Measurements from ENCODE around the gene TRMT10C.
"Not testable (repeated sequence)": the region's sequence is repeated elsewhere in the genome, so short reads cannot be mapped to it uniquely, and the experiment has no call there.

The TRMT10C gene

GRCh38 chr3:101561630-101562328, at the start of gene TRMT10C:
Gene TRMT10C (plus strand): TSS chr3:101561868. CDS start chr3:101564782, 2,914 bp downstream.
- DNase-seq (ENCODE audit: low read depth), result peak; percentile 90

DNA sequence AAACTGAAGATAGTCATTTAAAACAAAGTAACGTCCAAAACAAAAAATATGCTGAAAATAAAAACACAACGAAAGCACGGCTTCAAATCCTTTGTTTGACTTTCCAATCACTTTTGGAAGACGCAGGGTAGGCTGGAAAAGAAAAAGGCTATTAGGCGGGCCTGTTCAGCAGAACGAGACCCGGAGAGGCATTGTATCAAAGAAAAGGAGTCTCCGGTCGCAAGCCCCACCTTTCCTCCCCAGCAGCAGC, 49.3 kb upstream of the TRMT10C start:
- no peak for DNase-seq (ENCODE audit: low read depth)

DNA sequence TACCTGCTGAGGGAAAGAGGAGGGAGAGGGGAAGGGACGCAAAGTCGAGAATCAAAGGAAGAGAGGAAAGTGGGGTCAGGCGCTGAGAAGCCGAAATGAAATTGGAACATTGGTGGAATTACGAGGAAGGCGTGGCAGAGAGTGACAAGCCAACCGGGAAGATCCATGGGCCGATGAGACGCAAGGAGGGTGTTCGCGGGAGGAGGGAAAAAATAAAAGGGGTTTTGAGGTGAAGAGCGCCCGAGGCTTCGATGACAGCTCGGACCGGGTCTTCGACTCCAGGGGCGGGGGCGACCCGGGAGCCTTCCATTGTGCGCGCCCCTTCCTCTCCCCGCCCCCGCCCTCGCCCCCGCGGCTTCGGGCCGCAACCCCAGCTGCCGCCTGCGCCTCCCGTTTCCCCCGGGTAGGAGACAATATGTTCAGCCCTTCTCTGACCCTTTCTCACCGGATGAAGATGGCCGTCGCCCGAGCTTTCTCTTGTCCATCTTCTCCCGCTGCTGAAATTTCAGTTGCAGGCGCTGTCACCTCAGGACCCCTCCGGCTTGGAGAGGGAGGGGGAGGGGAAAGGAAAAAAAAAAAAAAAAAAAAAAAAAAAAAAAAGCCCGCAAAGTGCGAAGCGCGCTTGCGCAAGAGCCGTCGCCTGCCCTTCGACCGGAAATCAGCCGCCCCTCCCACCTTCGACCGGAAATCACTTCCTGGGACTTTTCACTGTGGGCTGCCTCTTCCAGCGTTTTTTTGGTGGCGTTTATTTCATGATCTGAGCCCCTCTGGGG, 48.8 kb upstream of the TRMT10C start, which contains the start of gene SENP7:
TSS of gene SENP7 (minus strand) at position 567 of the 773 bp plus-strand sequence. CDS start at position 485, 82 bp downstream.
- DNase-seq (ENCODE audit: low read depth), result peak; percentile 79

- DNase-seq (ENCODE audit: low read depth), result no peak
These were observed 48.2 kb upstream of the TRMT10C start for GRCh38 chr3:101513419-101513986.

GRCh38 chr3:101518421-101518871, 43.2 kb upstream of the TRMT10C start:
- DNase-seq (ENCODE audit: low read depth), result no peak

DNA sequence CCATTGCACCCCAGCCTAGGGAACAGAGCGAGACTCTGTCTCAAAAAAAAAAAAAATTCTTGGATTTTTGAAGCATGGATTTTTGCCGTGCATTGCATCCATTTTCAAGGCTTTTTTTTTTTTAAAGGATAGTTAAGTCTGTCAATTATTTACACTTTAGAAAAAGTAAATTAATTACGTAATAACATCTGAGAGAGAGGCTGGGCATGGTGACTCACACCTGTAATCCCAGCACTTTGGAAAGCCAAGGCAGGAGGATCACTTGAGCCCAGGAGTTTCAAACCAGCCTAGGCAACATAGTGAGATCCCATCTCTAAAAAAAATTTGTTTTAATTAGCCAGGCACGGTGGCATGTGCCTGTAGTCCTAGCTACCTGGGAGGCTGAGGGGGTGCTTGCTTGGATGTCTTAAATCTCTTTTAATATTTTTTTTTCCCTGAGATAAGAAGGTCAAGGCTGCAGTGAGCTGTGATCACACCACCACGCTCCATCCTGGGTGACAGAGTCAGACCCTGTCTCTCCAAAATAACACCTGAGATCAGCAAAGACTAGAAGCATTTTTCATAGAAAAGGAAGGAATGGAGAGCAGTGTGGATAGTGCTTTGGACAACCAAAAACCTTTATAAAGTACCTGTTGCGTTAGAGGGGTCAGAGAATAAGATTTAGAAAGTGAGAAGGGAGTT, 41.8 kb upstream of the TRMT10C start:
- DNase-seq (ENCODE audit: low read depth), result no peak

GRCh38 chr3:101521211-101521701, 40.4 kb upstream of the TRMT10C start:
- DNase-seq (ENCODE audit: low read depth), result no peak

DNA sequence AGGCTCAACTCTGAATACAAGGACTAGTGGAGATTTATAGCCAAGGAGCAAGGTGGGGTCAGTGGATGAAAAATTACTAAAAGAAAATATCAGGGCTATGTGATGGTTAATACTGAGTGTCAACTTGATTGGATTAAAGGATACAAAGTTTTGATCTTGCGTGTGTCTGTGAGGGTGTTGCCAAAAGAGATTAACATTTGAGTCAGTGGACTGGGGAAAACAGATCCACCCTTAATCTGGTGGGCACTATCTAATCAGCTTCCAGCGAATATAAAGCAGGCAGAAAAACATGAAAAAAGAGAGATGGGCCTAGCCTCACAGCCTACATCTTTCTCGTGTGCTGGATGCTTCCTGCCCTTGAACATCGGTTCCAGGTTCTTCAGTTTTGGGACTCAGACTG, 34.2 kb upstream of the TRMT10C start:
- DNase-seq (ENCODE audit: low read depth), result no peak

GRCh38 chr3:101527906-101528305, 33.8 kb upstream of the TRMT10C start:
- DNase-seq (ENCODE audit: low read depth), result no peak

DNA sequence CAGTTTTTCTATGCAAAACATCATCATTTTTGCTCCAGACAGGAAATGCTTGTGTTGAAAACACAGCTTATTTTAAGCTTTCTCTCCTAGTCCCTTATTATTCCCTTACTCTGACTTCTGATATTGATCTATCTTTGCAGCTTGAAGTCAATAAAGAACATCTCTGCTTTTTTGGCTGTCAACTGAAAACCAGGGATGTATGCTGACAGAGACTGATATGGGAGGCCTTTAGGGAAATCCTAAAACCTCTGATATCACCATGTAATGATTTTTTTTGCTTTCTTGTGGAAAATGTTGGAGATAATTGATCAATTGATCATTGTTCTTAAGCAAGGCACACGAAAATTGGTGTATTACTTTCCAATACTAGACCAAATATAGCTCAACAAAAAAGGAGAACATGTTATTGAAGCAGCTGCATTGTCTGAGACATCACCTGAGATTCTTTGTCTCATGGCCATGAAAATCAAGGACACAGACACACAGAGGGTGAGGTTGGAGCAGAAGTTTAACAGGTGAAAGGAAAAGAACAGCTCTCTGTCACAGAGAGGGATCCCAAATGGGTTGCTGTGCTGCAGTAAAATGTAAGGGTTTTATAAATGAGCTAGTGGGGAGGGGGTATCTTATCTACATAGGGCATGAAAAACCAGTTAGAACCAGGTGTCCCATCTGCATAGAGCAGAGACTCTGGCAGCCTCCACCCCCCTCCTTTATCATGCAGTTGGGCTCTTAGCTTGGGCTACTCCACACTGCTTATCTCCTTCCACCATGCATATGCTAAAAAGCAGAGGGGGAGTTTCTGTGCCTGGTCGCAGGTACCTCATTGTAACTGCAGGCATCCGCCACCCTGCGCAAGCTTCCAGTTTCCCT, 31.6 kb upstream of the TRMT10C start:
- DNase-seq (ENCODE audit: low read depth), result no peak

DNA sequence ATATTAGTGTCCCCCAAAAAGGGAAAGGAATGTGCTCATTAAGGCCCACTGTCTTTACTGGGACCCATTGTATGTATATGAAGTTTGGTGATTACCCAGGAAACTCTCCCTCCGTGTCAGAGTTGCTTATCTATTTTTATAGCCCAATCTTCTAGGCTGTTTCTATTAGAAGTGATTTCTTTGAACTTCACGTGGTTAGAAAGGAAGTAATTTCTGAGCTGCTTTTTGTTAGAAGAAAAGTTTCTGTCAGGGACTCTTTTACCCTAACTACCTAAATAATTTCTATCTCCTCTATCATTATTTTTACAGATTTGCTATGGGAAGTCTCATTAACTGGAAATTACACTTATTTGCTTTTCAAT, 31.0 kb upstream of the TRMT10C start:
- DNase-seq (ENCODE audit: low read depth), result no peak

- no peak for DNase-seq (ENCODE audit: low read depth)
These were observed 30.1 kb upstream of the TRMT10C start for GRCh38 chr3:101531473-101532086.

DNA sequence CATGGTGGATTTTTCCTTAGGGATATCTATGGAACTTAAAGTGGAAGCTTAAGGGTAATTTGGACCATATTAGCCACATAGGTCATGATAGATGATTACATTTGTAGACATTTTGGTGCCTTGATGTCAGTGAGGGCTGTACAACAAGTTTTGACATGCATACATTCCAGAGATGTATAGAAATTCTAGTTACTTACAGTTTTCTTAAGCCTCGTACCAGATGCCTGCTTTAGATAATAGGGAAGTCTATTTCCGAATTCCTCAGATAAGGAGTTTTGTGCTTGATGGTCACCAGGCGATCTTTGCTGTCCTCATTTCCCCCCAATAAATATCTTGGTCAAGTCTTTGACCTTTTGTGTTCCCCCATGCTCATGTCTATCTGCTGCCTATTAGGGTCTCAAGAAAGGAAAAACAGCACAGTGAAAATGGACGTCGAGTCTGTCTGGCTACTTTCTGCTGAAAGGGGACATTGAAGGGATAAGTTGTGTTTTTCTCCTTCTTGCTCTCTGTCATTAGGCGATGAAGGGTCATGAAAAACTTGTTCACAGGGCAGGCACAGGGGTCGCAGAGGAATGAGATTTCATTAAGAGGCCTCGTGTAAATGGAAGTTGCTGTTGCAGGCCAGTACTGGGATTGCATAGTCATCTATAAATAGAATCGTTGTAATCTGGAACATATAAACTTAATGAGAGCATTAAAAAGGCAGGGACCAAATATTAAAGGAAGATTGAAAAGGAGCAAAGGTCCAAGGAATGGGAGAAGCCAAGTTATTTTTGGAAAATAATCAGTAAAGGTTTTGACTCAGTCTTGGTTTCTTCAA, 28.7 kb upstream of the TRMT10C start:
- no peak for DNase-seq (ENCODE audit: low read depth)

DNA sequence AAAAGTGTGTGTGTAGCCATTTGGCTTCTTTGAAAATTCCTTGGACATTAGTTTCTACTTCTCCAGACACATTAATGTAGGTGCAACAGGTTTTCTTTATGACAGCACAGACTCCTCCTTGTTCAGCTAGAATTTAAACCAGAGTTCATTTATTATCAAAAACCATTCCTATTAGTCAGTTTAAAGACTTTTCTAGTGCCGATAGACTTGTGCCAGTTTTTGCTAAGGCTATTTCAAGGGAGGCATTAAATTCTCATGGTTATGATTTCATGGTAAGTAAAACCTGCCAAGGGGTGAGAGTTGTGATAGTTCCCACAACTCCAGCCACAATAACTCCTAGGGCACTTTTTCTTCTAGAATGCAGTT, 28.1 kb upstream of the TRMT10C start:
- DNase-seq (ENCODE audit: low read depth), result no peak

DNA sequence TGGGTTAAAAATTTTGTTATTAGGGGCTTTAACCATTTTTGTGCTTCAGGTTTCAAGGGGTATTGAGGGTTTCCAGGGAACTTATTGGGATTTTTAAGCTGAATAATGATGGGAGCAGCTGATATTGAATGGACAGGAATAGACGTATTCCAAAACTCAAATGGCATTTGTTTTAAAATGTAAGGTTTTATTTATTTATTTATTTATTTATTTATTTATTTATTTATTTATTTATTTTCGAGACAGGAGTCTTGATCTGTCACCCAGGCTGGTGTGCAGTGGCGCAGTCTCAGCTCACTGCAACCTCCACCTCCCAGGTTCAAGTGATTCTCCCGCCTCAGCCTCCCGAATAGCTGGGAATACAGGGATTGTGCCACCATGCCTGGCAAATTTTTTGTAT, 26.4 kb upstream of the TRMT10C start:
- DNase-seq (ENCODE audit: low read depth), result no peak

DNA sequence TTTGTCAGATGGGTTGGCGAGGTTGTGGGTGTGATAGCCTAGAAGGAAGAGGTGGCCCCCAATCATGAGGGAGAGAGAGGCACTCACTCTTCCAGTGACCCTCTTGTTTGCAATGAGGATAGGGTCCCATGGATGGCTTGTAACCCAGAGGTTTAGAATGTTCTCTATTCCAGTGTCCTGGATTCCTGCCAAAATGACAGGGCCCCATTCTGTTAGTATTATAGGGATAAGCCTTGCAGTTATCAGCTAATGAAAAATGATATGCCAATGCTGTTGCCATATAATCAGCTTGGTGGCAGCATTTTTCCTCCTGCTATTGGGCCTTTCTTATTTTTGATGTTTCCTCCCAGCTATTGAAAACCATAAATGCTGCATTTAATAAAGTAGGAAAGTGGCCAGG, 25.4 kb upstream of the TRMT10C start:
- DNase-seq (ENCODE audit: low read depth), result no peak

GRCh38 chr3:101536955-101537354, 24.7 kb upstream of the TRMT10C start:
- not testable (repeated sequence) for DNase-seq (ENCODE audit: low read depth)

- no peak for DNase-seq (ENCODE audit: low read depth)
These were observed 18.7 kb upstream of the TRMT10C start for GRCh38 chr3:101542957-101543356.

- no peak for DNase-seq (ENCODE audit: low read depth)
These were observed 17.4 kb upstream of the TRMT10C start for GRCh38 chr3:101544161-101544850.

Measured in fibroblast of gingiva (primary cell).